Fibroblast of lung (primary cell): ENCODE measurements around the gene TAOK1. TPM values are rescaled to one million over a fixed set of nuclear protein-coding genes. Genes with fewer than 3 reads are reported as not detected.

Experiments used
- DNase-seq, 2 donors: peaks; one replicate each; pipeline versions ENCODE4 v3.0.0 to v3.0.0-alpha.2; 2010; ENCODE audit warnings: low read depth in 2 of 2
- H2AFZ ChIP-seq: 2 replicates; pipeline ENCODE4 v1.5.1; 2012; ENCODE audit warnings: low read length, control low read depth, inconsistent platforms
- H3K27ac ChIP-seq: 2 replicates; pipeline ENCODE4 v1.5.1; 2011; ENCODE audit warnings: low read length, control low read depth; ENCODE audit not compliant: insufficient read depth
- H3K27me3 ChIP-seq: 2 replicates; pipeline ENCODE4 v1.5.1; 2011; ENCODE audit warnings: mild to moderate bottlenecking, low read length; ENCODE audit not compliant: control insufficient read depth, insufficient read depth
- H3K36me3 ChIP-seq: 2 replicates; pipeline ENCODE4 v1.5.1; 2011; ENCODE audit warnings: low read length; ENCODE audit not compliant: control insufficient read depth, insufficient read depth
- H3K4me1 ChIP-seq: 2 replicates; pipeline ENCODE4 v1.5.1; 2011; ENCODE audit warnings: low read length; ENCODE audit not compliant: control insufficient read depth, insufficient read depth; ENCODE audit errors: extremely low read depth
- H3K4me2 ChIP-seq: 2 replicates; pipeline ENCODE4 v1.5.1; 2011; ENCODE audit warnings: low read length, control low read depth; ENCODE audit not compliant: insufficient read depth; ENCODE audit errors: extremely low read depth
- H3K4me3 ChIP-seq, 4 experiments: fragments of 200-600 bp in 1 of 4; sonication (generic) in 1 of 4; replicated peaks in 1 of 4; 2 replicates each; pipeline ENCODE4 v1.5.1; 2011 to 2016; ENCODE audit warnings: low read length in 4 of 4, low read depth in 3 of 4, mild to moderate bottlenecking in 3 of 4, control low read depth in 2 of 4, inconsistent platforms in 1 of 4, mixed read lengths in 1 of 4; ENCODE audit not compliant: insufficient read depth in 1 of 4; ENCODE audit errors: control extremely low read depth in 1 of 4
- H3K79me2 ChIP-seq: 2 replicates; pipeline ENCODE4 v1.5.1; 2012; ENCODE audit warnings: mild to moderate bottlenecking, low read length, inconsistent platforms; ENCODE audit not compliant: control insufficient read depth, insufficient read depth
- H3K9ac ChIP-seq: 2 replicates; pipeline ENCODE4 v1.5.1; 2011; ENCODE audit warnings: mild to moderate bottlenecking, low read length, control low read depth; ENCODE audit not compliant: insufficient read depth
- H3K9me3 ChIP-seq: 2 replicates; pipeline ENCODE4 v1.5.1; 2012; ENCODE audit warnings: low read depth, low read length; ENCODE audit not compliant: control insufficient read depth, insufficient read depth
- H4K20me1 ChIP-seq: 2 replicates; pipeline ENCODE4 v1.5.1; 2011; ENCODE audit warnings: low read length; ENCODE audit not compliant: control insufficient read depth, insufficient read depth; ENCODE audit errors: extremely low read depth
- CTCF ChIP-seq, 2 donors: IDR thresholded peaks in 1 of 2; conservative IDR thresholded peaks in 1 of 2; 1 replicate in 1 of 2; 2 replicates in 1 of 2; pipeline ENCODE4 v1.5.1; 2011 to 2012; ENCODE audit warnings: low read length in 2 of 2, control low read depth in 1 of 2, inconsistent platforms in 1 of 2, low read depth in 1 of 2, mild to moderate bottlenecking in 1 of 2
- EZH2 ChIP-seq: IDR thresholded peaks from 2 replicates; pipeline ENCODE4 v1.5.1; 2012; ENCODE audit warnings: low read length, control low read depth, mild to moderate bottlenecking; ENCODE audit errors: missing control alignments
- polyA plus RNA-seq, 2 donors: library from polyadenylated mRNA; depleted of rRNA in 1 of 2; stranded (reverse) in 1 of 2; unstranded in 1 of 2; fragments of >200 nt; gene quantifications; 2 replicates each; pipeline ENCODE4 v1.2.1, GENCODE V29; 2011 to 2012; ENCODE audit warnings: missing spikeins in 1 of 2
- total RNA-seq: library from RNA; depleted of rRNA; stranded (reverse); fragments of >200 nt; gene quantifications from 2 replicates; pipeline ENCODE4 v1.2.1, GENCODE V29; 2014

TAOK1 gene
- total and polyA plus RNA-seq, 2 donors (not counting 1 experiment from before 2014, with no cell fraction given): 35.1 to 62.8 TPM

- Histone ChIP-seq H3K9ac (no peak overlapping the region), H3K27me3 (no peaks in the 10 kb centered on the region), H2AFZ (no peak overlapping the region), H3K79me2 (peaks cover 52% of the 10 kb centered on the region), H3K4me2 (no peak overlapping the region), H3K9me3 (no peaks in the 10 kb centered on the region), H3K4me3 (no peak overlapping the region), H3K27ac (no peak overlapping the region), H4K20me1 (no peaks in the 10 kb centered on the region), H3K36me3 (peaks cover 8% of the 10 kb centered on the region), H3K4me1 (peaks cover 10% of the 10 kb centered on the region)
- peak in 1 of 2 donors; percentile 44 for DNase-seq
- TF ChIP-seq EZH2 (no peak), CTCF (conservative IDR thresholded peaks at IDR 0.05 in 1 of 2, IDR thresholded peaks at IDR 0.05 in 1 of 2; ENCODE audit: low read depth in 1 of 2, low read length in 2 of 2) (peak in 1 of 2 donors; percentile 36)
Observed at GRCh38 chr17:29585080-29585751, 195.1 kb downstream of the TAOK1 start.

GRCh38 chr17:29586676-29587469, 196.7 kb downstream of the TAOK1 start:
- Histone ChIP-seq H3K4me2 (peak overlapping the region; percentile 94), H3K79me2 (peaks cover 52% of the 10 kb centered on the region), H3K36me3 (peaks cover 8% of the 10 kb centered on the region), H3K4me3 (peak overlapping the region in 1 of 4 experiments; percentile 17), H3K4me1 (peaks cover 12% of the 10 kb centered on the region), H2AFZ (no peak overlapping the region), H3K27ac (no peak overlapping the region), H4K20me1 (no peaks in the 10 kb centered on the region), H3K9ac (no peak overlapping the region), H3K9me3 (no peaks in the 10 kb centered on the region), H3K27me3 (no peaks in the 10 kb centered on the region)
- TF ChIP-seq CTCF (conservative IDR thresholded peaks at IDR 0.05 in 1 of 2, IDR thresholded peaks at IDR 0.05 in 1 of 2; ENCODE audit: low read depth in 1 of 2, low read length in 2 of 2) (no peak), EZH2 (no peak)
- no peak for DNase-seq

GRCh38 chr17:29587591-29587990, 197.4 kb downstream of the TAOK1 start:
- peak overlapping the region; percentile 94 for H3K4me2 ChIP-seq
- no peaks in the 10 kb centered on the region for H3K27me3 ChIP-seq
- H3K27ac ChIP-seq: no peak overlapping the region
- no peak for DNase-seq
- peak overlapping the region; percentile 72 to 85 (median 80) for H3K4me3 ChIP-seq
- H3K4me1 ChIP-seq: peaks cover 19% of the 10 kb centered on the region
- peaks cover 52% of the 10 kb centered on the region for H3K79me2 ChIP-seq
- no peak overlapping the region for H3K9ac ChIP-seq
- H3K36me3 ChIP-seq: peaks cover 8% of the 10 kb centered on the region
- H3K9me3 ChIP-seq: no peaks in the 10 kb centered on the region
- no peak for TF ChIP-seq EZH2
- no peak for TF ChIP-seq CTCF (conservative IDR thresholded peaks at IDR 0.05 in 1 of 2, IDR thresholded peaks at IDR 0.05 in 1 of 2; ENCODE audit: low read depth in 1 of 2, low read length in 2 of 2)
- no peaks in the 10 kb centered on the region for H4K20me1 ChIP-seq
- H2AFZ ChIP-seq: no peak overlapping the region
